ENCODE results near the gene MPP3. TPM values are rescaled to one million over a fixed set of nuclear protein-coding genes. Genes with fewer than 3 reads are reported as not detected.

MPP3 gene
- total RNA-seq, 1 donor from 2014 or later = 37.0 TPM

- DNase-seq (ENCODE audit: low spot score in 2 of 2) = no peak
- H3K27me3 ChIP-seq = no peaks in the 10 kb centered on the region
- no peaks in the 10 kb centered on the region for H3K9me3 ChIP-seq
- peak in 1 of 3 experiments; percentile 6 for TF ChIP-seq CTCF (IDR thresholded peaks at IDR 0.05)
- intact Hi-C loops (cut with DNase I) = loop anchor here (5.0 kb wide), 1 partner anchor 181 kb away; no protein-coding TSS in a partner anchor
- no peaks in the 10 kb centered on the region for H3K36me3 ChIP-seq
- peak within 1 kb of the TSS in 1 of 2 donors; percentile 10 for H3K4me3 ChIP-seq
- peaks cover 6 to 24% of the 10 kb centered on the region in 2 donors for H3K4me1 ChIP-seq
- peak within 1 kb of the TSS; percentile 12 to 50 for H3K27ac ChIP-seq
These were observed 74.3 kb downstream of the MPP3 start, which contains the start of gene SOST for GRCh38 chr17:43758497-43759174. Gene SOST (minus strand): TSS chr17:43758791. CDS start chr17:43758741, 50 bp downstream.

GRCh38 chr17:43758086-43758485 lies 74.9 kb downstream of the MPP3 start:
- H3K4me3 ChIP-seq = peak overlapping the region in 1 of 2 donors; percentile 10
- H3K9me3 ChIP-seq = no peaks in the 10 kb centered on the region
- intact Hi-C loops (cut with DNase I) = loop anchor here (5.0 kb wide), 1 partner anchor 181 kb away; no protein-coding TSS in a partner anchor
- peaks cover 6 to 24% of the 10 kb centered on the region in 2 donors for H3K4me1 ChIP-seq
- no peaks in the 10 kb centered on the region for H3K36me3 ChIP-seq
- no peak for TF ChIP-seq CTCF (IDR thresholded peaks at IDR 0.05)
- H3K27ac ChIP-seq = peak overlapping the region in 1 of 2 donors; percentile 50
- DNase-seq (ENCODE audit: low spot score in 2 of 2) = no peak
- H3K27me3 ChIP-seq = no peaks in the 10 kb centered on the region

GRCh38 chr17:43757171-43757660 lies 75.7 kb downstream of the MPP3 start:
- intact Hi-C loops (cut with DNase I) = loop anchor here (5.0 kb wide), 1 partner anchor 180 kb away; no protein-coding TSS in a partner anchor
- Histone ChIP-seq H3K27ac (no peak overlapping the region), H3K4me1 (peaks cover 6 to 24% of the 10 kb centered on the region in 2 donors), H3K4me3 (no peak overlapping the region), H3K9me3 (no peaks in the 10 kb centered on the region), H3K27me3 (no peaks in the 10 kb centered on the region), H3K36me3 (no peaks in the 10 kb centered on the region)
- TF ChIP-seq CTCF (IDR thresholded peaks at IDR 0.05) = no peak
- DNase-seq (ENCODE audit: low spot score in 2 of 2) = no peak

GRCh38 chr17:43756201-43756600 lies 76.7 kb downstream of the MPP3 start:
- intact Hi-C loops (cut with DNase I) = loop anchor here (5.0 kb wide), 1 partner anchor 179 kb away; no protein-coding TSS in a partner anchor
- no peak for TF ChIP-seq CTCF (IDR thresholded peaks at IDR 0.05)

GRCh38 chr17:43755389-43755875 lies 77.5 kb downstream of the MPP3 start:
- Histone ChIP-seq H3K27ac (peak overlapping the region; percentile 15 to 27), H3K4me1 (peaks cover 6 to 18% of the 10 kb centered on the region in 2 donors), H3K27me3 (no peaks in the 10 kb centered on the region), H3K9me3 (no peaks in the 10 kb centered on the region), H3K4me3 (peak overlapping the region; percentile 32 to 47), H3K36me3 (no peaks in the 10 kb centered on the region)
- intact Hi-C loops (cut with DNase I) = loop anchor here (5.0 kb wide), 1 partner anchor 178 kb away; no protein-coding TSS in a partner anchor
- TF ChIP-seq CTCF (IDR thresholded peaks at IDR 0.05) = no peak
- DNase-seq (ENCODE audit: low spot score in 2 of 2) = peak in 1 of 2 donors; percentile 71

More at GRCh38 chr17:43756201-43756600, 76.7 kb downstream of the MPP3 start:
- Histone ChIP-seq H3K27ac (no peak overlapping the region), H3K9me3 (no peaks in the 10 kb centered on the region), H3K27me3 (no peaks in the 10 kb centered on the region), H3K4me1 (peaks cover 6 to 24% of the 10 kb centered on the region in 2 donors), H3K4me3 (no peak overlapping the region), H3K36me3 (no peaks in the 10 kb centered on the region)
- DNase-seq (ENCODE audit: low spot score in 2 of 2) = no peak

All from ascending aorta (tissue), 2 donors.